NCI-H2196 (cell line): ENCODE results near the gene RNF103.
"Not testable (repeated sequence)": the region's sequence is repeated elsewhere in the genome, so short reads cannot be mapped to it uniquely, and the experiment has no call there.

Experiments
- DNase-seq: peaks from one replicate; lab custom pipeline; 2025; ENCODE audit not compliant: unreplicated experiment; lab: John Stamatoyannopoulos, UW

RNF103 gene

GRCh38 chr2:86623494-86624266, at the start of gene RNF103:
Gene RNF103 (minus strand): TSS chr2:86623865. CDS start chr2:86622886, 979 bp downstream.
- DNase-seq: peak; percentile 87

DNA sequence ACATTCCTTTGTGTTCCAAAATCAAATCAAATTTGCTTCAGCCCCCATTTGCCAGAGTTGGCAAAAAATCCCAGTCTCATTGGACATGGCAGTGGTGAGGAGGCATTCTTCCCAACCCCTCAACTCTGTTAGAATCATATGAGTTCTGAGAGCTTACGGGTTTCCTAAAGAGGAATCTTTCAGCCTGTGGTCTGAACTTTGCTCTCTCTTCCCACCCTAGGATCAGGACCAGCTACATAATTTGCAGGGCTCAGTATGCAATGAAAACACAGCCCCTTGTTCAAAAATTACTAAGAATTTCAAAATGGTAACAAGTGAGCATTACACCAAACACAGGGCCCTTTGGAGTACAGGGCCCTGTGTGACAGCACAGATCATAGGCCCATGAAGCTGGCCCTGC, 49.3 kb upstream of the RNF103 start:
- DNase-seq: no peak

DNA sequence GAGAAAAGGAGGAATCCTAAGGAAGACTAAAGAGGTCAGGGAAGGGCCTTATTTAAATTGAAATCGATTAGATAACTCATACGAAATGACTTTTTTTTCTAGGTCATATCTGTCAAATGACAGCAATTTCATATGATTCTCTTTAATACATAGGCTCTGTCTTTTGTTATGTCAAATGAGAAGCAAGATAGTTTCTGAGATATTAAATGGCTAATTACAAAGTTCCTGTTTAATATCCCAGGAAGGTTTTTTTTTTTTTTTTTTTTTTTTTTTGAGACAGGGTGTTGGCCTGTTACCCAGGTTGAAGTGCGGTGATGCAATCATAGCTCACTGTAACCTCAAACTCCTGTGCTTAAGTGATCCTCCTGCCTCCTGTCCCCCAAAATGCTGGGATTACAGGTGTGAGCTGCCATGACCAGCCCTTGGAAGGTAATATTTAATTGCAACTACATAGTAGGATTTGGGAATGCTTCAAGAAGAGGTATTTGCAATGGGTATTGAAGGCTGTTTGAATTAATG, 48.4 kb upstream of the RNF103 start:
- DNase-seq: no peak

- DNase-seq: no peak
Measured at GRCh38 chr2:86671337-86671981, 47.8 kb upstream of the RNF103 start.

DNA sequence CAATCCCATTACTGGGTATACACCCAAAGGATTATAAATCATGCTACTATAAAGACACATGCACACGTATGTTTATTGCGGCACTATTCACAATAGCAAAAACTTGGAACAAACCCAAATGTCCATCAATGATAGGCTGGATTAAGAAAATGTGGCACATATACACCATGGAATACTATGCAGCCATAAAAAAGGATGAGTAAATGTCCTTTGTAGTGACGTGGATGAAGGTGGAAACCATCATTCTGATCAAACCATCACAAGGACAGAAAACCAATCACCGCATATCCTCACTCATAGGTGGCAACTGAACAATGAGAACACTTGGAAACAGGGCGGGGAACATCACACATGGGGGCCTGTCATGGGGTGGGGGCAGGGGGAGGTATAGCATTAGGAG, 45.7 kb upstream of the RNF103 start:
- not testable (repeated sequence) for DNase-seq

- DNase-seq: no peak
Measured at GRCh38 chr2:86661333-86661732, 37.7 kb upstream of the RNF103 start.

DNA sequence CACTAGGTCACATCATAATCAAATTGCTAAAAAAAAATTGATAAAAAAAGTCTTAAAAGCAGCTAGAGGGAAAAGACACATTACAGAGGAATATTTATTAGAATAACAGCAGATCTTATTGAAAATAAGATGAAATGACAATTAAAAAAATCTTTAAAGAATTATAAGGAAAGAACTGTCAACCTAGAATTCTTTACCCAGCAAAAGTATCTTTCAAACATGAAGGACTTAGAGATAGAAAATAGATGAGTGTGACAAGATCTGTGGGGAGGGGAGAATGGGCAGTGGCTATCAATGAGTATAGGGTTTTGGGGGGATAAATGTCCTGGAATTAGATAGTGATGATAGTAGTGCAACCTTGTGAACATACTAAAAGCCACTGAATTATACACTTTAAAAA, 26.5 kb upstream of the RNF103 start:
- DNase-seq: no peak

- no peak for DNase-seq
Measured at GRCh38 chr2:86649119-86649947, 25.7 kb upstream of the RNF103 start.

GRCh38 chr2:86648681-86649080, 25.0 kb upstream of the RNF103 start:
- no peak for DNase-seq

DNA sequence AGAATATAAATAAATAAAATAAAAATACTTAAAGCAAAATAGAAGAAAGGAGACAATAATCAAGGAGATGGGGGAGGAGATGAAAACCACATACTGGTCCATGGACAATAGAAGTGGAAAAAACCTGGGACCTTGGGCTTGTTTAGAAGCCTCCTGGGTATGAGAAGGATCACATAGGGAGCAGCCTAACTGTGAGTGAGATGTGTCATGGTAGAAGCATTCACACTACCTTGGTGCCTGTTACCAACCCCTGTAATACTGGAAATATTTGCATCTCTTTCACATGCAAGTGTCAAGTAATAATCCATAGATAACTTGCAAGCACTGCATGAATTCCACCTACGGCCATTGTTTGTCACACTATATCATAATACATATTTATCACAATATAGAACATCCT, 23.2 kb upstream of the RNF103 start:
- DNase-seq: no peak

GRCh38 chr2:86646329-86646728, 22.7 kb upstream of the RNF103 start:
- DNase-seq: no peak

DNA sequence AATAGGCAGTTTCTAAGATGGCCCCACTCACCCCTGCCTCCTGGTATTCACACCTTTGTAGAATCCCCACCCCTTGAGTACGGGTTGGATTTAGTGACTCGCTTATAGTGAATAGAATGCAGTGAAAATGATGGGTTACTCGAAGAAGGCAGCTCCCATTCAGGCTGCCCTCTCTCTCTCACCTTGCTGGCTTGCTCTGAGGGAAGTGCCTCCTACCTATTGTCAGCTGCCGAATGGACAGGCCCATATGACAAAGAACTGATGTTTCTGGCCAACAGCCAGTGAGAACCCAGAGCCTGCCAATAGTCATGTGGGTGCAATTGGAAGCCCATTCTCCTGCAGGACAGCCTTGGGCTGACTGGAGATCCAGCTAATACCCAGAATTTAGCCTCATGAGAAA, 22.1 kb upstream of the RNF103 start:
- no peak for DNase-seq

GRCh38 chr2:86638712-86639111, 15.0 kb upstream of the RNF103 start:
- DNase-seq: no peak

- DNase-seq: no peak
Measured at GRCh38 chr2:86636842-86637241, 13.2 kb upstream of the RNF103 start.

DNA sequence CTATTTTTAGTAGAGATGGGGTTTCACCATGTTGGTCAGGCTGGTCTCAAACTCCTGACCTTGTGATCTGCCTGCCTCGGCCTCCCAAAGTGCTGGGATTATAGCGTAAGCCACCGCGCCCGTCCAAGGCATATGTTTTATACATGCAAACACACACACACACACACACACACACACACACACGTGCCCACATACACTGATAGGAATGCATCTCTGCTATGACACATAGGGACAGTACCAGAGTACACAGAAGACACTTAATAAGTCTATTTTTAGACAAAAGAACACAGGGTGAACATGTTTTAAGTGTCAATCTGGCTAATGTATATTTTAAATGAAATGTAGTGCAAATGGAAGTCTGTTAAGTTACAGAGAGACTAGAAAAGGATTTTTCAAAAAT, 10.7 kb upstream of the RNF103 start:
- no peak for DNase-seq

GRCh38 chr2:86633155-86633651, 9.5 kb upstream of the RNF103 start:
- DNase-seq: no peak

DNA sequence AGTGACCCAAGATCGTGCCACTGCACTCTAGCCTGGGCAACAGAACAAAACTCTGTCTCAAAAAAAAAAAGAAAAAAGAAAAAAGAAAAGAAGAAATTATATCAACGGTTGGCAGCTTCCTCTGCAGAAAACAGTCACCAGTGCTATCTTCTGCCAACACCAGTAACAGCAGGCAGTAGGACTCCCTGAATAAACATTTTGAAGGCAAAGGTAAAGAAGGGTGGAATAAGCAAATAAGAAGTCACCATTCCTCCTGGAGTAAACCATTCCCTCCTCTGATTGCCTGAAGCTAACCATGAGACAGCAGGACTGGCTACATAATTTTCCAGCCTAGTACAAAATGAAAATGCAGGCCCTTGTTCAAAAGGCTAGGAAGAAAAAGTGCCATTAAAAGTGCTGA, 9.0 kb upstream of the RNF103 start:
- no peak for DNase-seq

GRCh38 chr2:86631846-86632485, 8.3 kb upstream of the RNF103 start:
- DNase-seq: no peak

GRCh38 chr2:86628091-86628522, 4.4 kb upstream of the RNF103 start:
- no peak for DNase-seq

- DNase-seq: no peak
Measured at GRCh38 chr2:86627550-86627949, 3.9 kb upstream of the RNF103 start.

- DNase-seq: no peak
Measured at GRCh38 chr2:86625096-86625495, 1.4 kb upstream of the RNF103 start.
